Measurements from ENCODE around the gene MGRN1. TPM values are rescaled to one million over a fixed set of nuclear protein-coding genes. Genes with fewer than 3 reads are reported as not detected.

Gene MGRN1
- total RNA-seq, 3 donors from 2014 or later = 72.3 to 80.2 (median 77.0) TPM

DNA sequence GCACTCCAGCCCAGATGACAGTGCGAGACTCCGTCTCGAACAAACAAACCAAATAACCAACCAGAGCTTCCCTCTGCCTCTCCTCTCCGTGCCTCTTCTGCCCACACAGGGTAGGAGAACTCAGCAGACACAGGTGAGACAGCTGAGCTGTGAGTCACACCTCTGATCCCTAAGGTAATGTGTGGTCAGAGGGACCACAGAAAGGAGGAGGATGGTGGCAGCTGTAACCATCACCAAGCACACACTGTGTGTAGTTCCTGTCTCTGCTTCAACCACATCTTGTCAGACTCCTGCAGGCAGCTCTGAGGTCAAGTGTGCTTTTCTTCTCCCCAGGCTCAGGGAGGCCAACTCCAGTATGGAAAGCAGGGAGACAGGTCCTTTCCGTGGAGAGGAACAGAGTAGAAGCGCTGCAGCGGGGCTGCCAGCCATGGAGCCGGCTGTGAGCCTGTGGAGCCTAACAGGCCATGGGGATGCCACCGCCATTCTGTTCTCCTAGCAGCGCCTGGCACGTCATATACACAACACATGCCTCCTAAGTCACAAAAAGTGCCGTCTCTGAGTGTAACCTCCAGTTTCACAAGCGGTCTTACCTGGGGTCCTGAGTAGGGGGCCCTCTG, 75.9 kb downstream of the MGRN1 start:
- H3K9me3 ChIP-seq = no peaks in the 10 kb centered on the region
- no peak overlapping the region for H3K4me3 ChIP-seq
- H3K36me3 ChIP-seq (ENCODE audit: low read depth) = no peaks in the 10 kb centered on the region
- DNase-seq (peak in 1 of 3 donors; percentile 40), ATAC-seq (no peak)
- TF ChIP-seq, protein P1, sequence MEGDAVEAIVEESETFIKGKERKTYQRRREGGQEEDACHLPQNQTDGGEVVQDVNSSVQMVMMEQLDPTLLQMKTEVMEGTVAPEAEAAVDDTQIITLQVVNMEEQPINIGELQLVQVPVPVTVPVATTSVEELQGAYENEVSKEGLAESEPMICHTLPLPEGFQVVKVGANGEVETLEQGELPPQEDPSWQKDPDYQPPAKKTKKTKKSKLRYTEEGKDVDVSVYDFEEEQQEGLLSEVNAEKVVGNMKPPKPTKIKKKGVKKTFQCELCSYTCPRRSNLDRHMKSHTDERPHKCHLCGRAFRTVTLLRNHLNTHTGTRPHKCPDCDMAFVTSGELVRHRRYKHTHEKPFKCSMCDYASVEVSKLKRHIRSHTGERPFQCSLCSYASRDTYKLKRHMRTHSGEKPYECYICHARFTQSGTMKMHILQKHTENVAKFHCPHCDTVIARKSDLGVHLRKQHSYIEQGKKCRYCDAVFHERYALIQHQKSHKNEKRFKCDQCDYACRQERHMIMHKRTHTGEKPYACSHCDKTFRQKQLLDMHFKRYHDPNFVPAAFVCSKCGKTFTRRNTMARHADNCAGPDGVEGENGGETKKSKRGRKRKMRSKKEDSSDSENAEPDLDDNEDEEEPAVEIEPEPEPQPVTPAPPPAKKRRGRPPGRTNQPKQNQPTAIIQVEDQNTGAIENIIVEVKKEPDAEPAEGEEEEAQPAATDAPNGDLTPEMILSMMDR (IDR thresholded peaks at IDR 0.05) = no peak
- intact Hi-C loops (cut with DNase I, micrococcal nuclease) = no loop called here
- peaks cover 17% of the 10 kb centered on the region for H3K4me1 ChIP-seq (ENCODE audit: low read depth)

DNA sequence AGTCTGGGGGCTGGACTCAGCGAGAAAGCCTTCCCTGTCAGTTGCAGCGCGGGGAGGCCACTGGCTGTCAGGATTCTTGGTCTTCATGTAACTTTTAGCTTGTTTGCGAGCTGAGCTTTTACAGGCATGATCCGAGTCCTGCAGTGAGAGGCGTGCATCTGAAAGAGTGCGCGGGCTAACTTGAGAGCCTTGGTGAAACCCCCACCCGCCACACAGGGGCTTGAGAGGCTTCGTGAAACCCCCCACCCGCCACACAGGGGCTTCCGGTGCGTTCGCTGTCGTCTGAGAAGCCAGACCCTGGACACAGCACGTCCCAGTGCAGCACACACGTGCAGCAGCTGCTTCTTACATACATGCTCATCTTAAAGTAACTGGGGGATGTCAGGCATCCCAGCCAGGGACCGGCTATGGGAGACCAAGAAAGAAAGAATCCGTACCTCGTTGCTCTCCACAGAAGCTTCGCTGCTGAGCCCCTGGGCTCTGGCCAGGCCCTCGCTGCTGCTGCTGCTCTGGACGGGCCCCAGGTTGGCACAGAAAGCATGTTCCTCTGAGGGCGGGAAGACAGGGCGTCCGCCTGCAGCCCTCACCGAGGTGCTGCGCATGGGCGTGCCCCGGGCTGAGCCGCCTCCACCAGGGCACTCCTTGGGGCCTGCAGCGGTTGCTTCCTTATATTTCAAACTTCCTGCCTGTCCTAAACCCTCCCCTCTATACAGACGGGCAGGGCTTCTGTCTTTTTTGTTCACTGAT, 76.5 kb downstream of the MGRN1 start:
- intact Hi-C loops (cut with DNase I, micrococcal nuclease) = no loop called here
- H3K9me3 ChIP-seq = no peaks in the 10 kb centered on the region
- peaks cover 17% of the 10 kb centered on the region for H3K4me1 ChIP-seq (ENCODE audit: low read depth)
- ATAC-seq (peak; percentile 91), DNase-seq (peak; percentile 78 to 88 (median 86))
- H3K36me3 ChIP-seq (ENCODE audit: low read depth) = no peaks in the 10 kb centered on the region
- no peak overlapping the region for H3K4me3 ChIP-seq
- TF ChIP-seq, protein P1 (IDR thresholded peaks at IDR 0.05) = no peak

DNA sequence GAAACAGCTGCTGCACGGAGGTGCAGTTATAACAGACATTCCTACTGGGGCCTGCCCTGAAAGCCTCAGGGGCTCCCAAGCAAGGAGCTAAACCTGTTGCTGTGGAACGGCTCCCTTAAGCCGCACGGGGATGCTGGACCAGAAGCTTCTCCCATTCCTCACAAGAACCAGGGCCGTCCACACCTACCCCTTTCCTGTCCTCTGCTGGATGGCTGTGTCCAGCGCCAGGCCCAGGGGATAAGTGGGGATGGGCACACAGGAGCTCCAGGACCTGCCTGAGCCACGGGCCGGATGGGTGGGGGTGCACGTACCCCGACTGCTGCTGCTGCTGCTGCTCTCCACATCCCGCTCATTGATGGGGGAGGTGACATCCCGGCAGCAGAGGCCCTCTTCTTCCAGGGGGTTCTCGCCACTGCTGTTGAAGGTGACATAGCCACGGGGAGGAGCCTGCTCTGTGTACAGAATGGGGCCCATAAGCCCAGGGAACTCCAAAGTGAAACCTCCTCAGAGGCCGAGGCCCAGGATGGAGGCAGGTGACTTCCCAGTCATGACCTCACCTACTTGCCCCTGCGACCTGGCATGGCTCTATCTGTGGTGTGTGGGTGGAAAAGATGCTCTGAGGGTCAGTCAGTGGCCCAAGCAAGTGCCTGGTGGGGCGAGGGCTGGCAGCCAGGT, 77.3 kb downstream of the MGRN1 start:
- DNase-seq (peak in 2 of 3 donors; percentile 63), ATAC-seq (peak; percentile 75)
- Histone ChIP-seq H3K4me1 (ENCODE audit: low read depth) (peaks cover 17% of the 10 kb centered on the region), H3K9me3 (no peaks in the 10 kb centered on the region), H3K36me3 (ENCODE audit: low read depth) (no peaks in the 10 kb centered on the region), H3K4me3 (no peak overlapping the region)
- TF ChIP-seq, protein P1 (IDR thresholded peaks at IDR 0.05) = no peak
- intact Hi-C loops (cut with DNase I, micrococcal nuclease) = no loop called here

DNA sequence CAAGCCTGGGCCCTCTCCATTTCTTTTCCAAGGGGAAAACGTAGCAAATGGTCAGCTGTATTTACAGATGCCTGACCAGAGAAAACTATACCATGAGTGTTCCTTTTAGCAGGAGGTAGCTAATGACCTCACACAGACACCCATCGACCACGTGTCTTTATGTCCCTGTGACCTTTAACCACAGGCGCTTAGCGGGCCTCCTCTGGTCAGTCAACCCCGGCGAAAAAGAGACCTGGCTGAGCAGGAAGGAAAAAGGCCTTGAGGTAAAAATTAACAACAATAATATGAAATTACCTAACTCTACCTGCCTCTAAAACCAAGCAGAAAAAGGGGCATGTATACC, 77.8 kb downstream of the MGRN1 start:
- intact Hi-C loops (cut with DNase I, micrococcal nuclease) = no loop called here
- DNase-seq (peak in 2 of 3 donors; percentile 46 to 51), ATAC-seq (peak; percentile 44)
- TF ChIP-seq, protein P1 (IDR thresholded peaks at IDR 0.05) = no peak
- Histone ChIP-seq H3K4me3 (no peak overlapping the region), H3K4me1 (ENCODE audit: low read depth) (peaks cover 17% of the 10 kb centered on the region), H3K9me3 (no peaks in the 10 kb centered on the region), H3K36me3 (ENCODE audit: low read depth) (no peaks in the 10 kb centered on the region)

DNA sequence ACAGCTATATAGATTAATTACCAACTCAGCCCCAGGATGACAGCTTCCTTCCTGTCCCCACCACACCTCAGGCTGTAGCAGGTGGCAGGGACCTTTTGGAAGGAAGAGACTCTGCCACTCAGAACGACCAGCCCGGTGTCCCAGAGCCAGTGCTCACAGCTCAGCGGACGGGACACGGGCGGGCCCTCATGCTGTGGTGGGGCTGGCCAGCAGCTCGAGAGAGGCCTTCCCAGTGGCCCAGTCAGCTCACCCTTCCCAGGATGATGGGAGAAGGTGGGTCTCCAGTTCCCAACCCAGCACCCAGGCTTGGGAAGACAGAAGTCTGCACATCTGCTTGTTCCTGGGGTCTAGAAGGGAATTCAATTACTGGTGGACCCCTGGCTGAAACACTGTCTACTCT, 79.3 kb downstream of the MGRN1 start:
- DNase-seq (no peak), ATAC-seq (no peak)
- Histone ChIP-seq H3K36me3 (ENCODE audit: low read depth) (no peaks in the 10 kb centered on the region), H3K4me1 (ENCODE audit: low read depth) (peaks cover 17% of the 10 kb centered on the region), H3K9me3 (no peaks in the 10 kb centered on the region), H3K4me3 (no peak overlapping the region)
- TF ChIP-seq, protein P1 (IDR thresholded peaks at IDR 0.05) = no peak
- intact Hi-C loops (cut with DNase I, micrococcal nuclease) = no loop called here
